CD14-positive monocyte (primary cell): ENCODE results near the gene CALCOCO2. TPM values are rescaled to one million over a fixed set of nuclear protein-coding genes. Genes with fewer than 3 reads are reported as not detected.

Source experiments
- DNase-seq, 3 donors: peaks; one replicate each; pipeline ENCODE4 v3.0.0-alpha.2; 2011 to 2022
- H2AFZ ChIP-seq: 2 replicates; pipeline ENCODE4 v1.6.0; 2012; ENCODE audit warnings: mild to moderate bottlenecking, low read depth, low read length, inconsistent platforms; ENCODE audit not compliant: insufficient read depth, poor library complexity, severe bottlenecking
- H3K27ac ChIP-seq, 2 donors: 1 replicate in 1 of 2; 2 replicates in 1 of 2; pipeline ENCODE4 v1.5.1; 2012 to 2013; ENCODE audit warnings: low read length in 2 of 2, control low read depth in 1 of 2, inconsistent platforms in 1 of 2, low read depth in 1 of 2, mild to moderate bottlenecking in 1 of 2
- H3K27me3 ChIP-seq, 2 donors: one replicate each; pipeline versions ENCODE4 v1.6.0 to v1.6.1; 2011 to 2013; ENCODE audit warnings: low read length in 2 of 2; ENCODE audit not compliant: control insufficient read depth in 2 of 2, insufficient read depth in 2 of 2
- H3K36me3 ChIP-seq, 2 donors: replicated peaks in 1 of 2; 1 replicate in 1 of 2; 2 replicates in 1 of 2; pipeline versions ENCODE4 v1.5.1 to v1.6.1; 2012 to 2013; ENCODE audit warnings: low read length in 2 of 2, control low read depth in 1 of 2, inconsistent platforms in 1 of 2, mild to moderate bottlenecking in 1 of 2; ENCODE audit not compliant: insufficient read depth in 2 of 2, control insufficient read depth in 1 of 2
- H3K4me1 ChIP-seq, 2 donors: 1 replicate in 1 of 2; 2 replicates in 1 of 2; pipeline versions ENCODE4 v1.5.1 to v1.6.1; 2012 to 2013; ENCODE audit warnings: low read length in 2 of 2, control low read depth in 1 of 2, inconsistent platforms in 1 of 2, mild to moderate bottlenecking in 1 of 2, moderate library complexity in 1 of 2; ENCODE audit not compliant: insufficient read depth in 2 of 2, control insufficient read depth in 1 of 2
- H3K4me2 ChIP-seq: replicated peaks from 2 replicates; pipeline ENCODE3; 2012; ENCODE audit warnings: low read length, moderate library complexity, mild to moderate bottlenecking; ENCODE audit not compliant: poor library complexity, severe bottlenecking; ENCODE audit errors: extremely low read depth
- H3K4me3 ChIP-seq, 3 experiments: fragments of 200-600 bp in 1 of 3; sonication (generic) in 1 of 3; replicated peaks in 1 of 3; 1 replicate in 2 of 3; 2 replicates in 1 of 3; pipeline ENCODE4 v1.5.1; 2011 to 2013; ENCODE audit warnings: low read length in 3 of 3, mild to moderate bottlenecking in 3 of 3, control low read depth in 2 of 3, low read depth in 2 of 3, inconsistent platforms in 1 of 3, moderate library complexity in 1 of 3
- H3K79me2 ChIP-seq: 2 replicates; pipeline ENCODE4 v1.6.0; 2012; ENCODE audit warnings: mild to moderate bottlenecking, control low read depth, inconsistent platforms, low read length, moderate library complexity; ENCODE audit not compliant: insufficient read depth
- H3K9ac ChIP-seq: 2 replicates; pipeline ENCODE4 v1.6.0; 2017; ENCODE audit warnings: low read length, mild to moderate bottlenecking; ENCODE audit not compliant: insufficient read depth, poor library complexity, severe bottlenecking
- H3K9me3 ChIP-seq, 2 donors: replicated peaks in 1 of 2; 1 replicate in 1 of 2; 2 replicates in 1 of 2; pipeline versions ENCODE4 v1.5.1 to v1.6.1; 2012 to 2013; ENCODE audit warnings: low read length in 2 of 2, control low read depth in 1 of 2; ENCODE audit not compliant: control insufficient read depth in 1 of 2, insufficient read depth in 1 of 2
- H4K20me1 ChIP-seq: 2 replicates; pipeline ENCODE4 v1.6.0; 2012; ENCODE audit warnings: mild to moderate bottlenecking, low read length, control low read depth, moderate library complexity; ENCODE audit not compliant: insufficient read depth
- H3K27ac Mint-ChIP-seq, 7 donors: one replicate each; pipeline ENCODE4 v1.8.0; 2020; ENCODE audit warnings: mild to moderate bottlenecking in 7 of 7, mixed read lengths in 7 of 7, moderate library complexity in 6 of 7, inconsistent platforms in 2 of 7
- H3K27me3 Mint-ChIP-seq, 3 donors: one replicate each; pipeline ENCODE4 v1.8.0; 2021 to 2022; ENCODE audit warnings: low read depth in 3 of 3, mild to moderate bottlenecking in 3 of 3, mixed read lengths in 3 of 3, moderate library complexity in 3 of 3, inconsistent platforms in 1 of 3
- H3K36me3 Mint-ChIP-seq, 2 donors: one replicate each; pipeline ENCODE4 v1.8.0; 2020; ENCODE audit warnings: mixed read lengths in 2 of 2, inconsistent platforms in 1 of 2, mild to moderate bottlenecking in 1 of 2
- H3K4me1 Mint-ChIP-seq: one replicate; pipeline ENCODE4 v1.8.0; 2020; ENCODE audit warnings: mild to moderate bottlenecking, mixed read lengths
- H3K4me3 Mint-ChIP-seq, 2 donors: one replicate each; pipeline ENCODE4 v1.8.0; 2020; ENCODE audit warnings: mild to moderate bottlenecking in 2 of 2, mixed read lengths in 2 of 2, moderate library complexity in 1 of 2
- H3K9me3 Mint-ChIP-seq, 7 donors: one replicate each; pipeline ENCODE4 v1.8.0; 2020 to 2022; ENCODE audit warnings: mixed read lengths in 7 of 7, mild to moderate bottlenecking in 6 of 7, moderate library complexity in 6 of 7, inconsistent platforms in 2 of 7
- CTCF ChIP-seq: fragments of 200-600 bp; IDR thresholded peaks from one replicate; pipeline ENCODE4 v1.8.0; 2022; ENCODE audit warnings: antibody characterized with exemption, mild to moderate bottlenecking
- WGBS: methylation state at CpG from one replicate; pipeline ENCODE4 v1.1.5; 2013; ENCODE audit warnings: missing lambda C conversion rate; ENCODE audit not compliant: insufficient coverage; 5-methylcytosine and 5-hydroxymethylcytosine counted together
- intact Hi-C, 2 donors: fragments of 100-400 bp; cut with micrococcal nuclease; formaldehyde crosslinking; loops; one replicate each; pipeline versions ENCODE4 v1.15.0 to v1.15.1; 2023
- polyA plus RNA-seq, 3 donors: library from polyadenylated mRNA; depleted of rRNA in 1 of 3; unstranded in 2 of 3; stranded (reverse) in 1 of 3; fragments of 300-500 nt in 2 of 3; fragments of >200 nt in 1 of 3; fragmentation: Illumina TruSeq in 2 of 3; gene quantifications; 1 replicate in 2 of 3; 2 replicates in 1 of 3; pipeline ENCODE4 v1.2.3, GENCODE V29; 2012 to 2021

CALCOCO2 gene
- polyA plus RNA-seq, 3 donors: 87.5 to 280 (median 214) TPM

- no peak overlapping the region for H3K4me3 Mint-ChIP-seq
- Histone ChIP-seq H3K4me3 (no peak overlapping the region), H3K9me3 (no peaks in the 10 kb centered on the region), H3K79me2 (peaks cover 18% of the 10 kb centered on the region), H3K27me3 (no peaks in the 10 kb centered on the region), H2AFZ (no peak overlapping the region), H3K36me3 (peaks cover 17 to 41% of the 10 kb centered on the region in 2 donors), H3K4me1 (peaks cover 17 to 25% of the 10 kb centered on the region in 2 donors), H3K27ac (no peak overlapping the region), H4K20me1 (no peaks in the 10 kb centered on the region), H3K9ac (no peak overlapping the region), H3K4me2 (no peak overlapping the region)
- H3K27ac Mint-ChIP-seq: peak overlapping the region in 1 of 7 donors; percentile 12
- DNase-seq: no peak
- no peak for TF ChIP-seq CTCF
- 93% methylated on average over 2 of the region's 3 CpGs for WGBS
- peaks cover 0 to 2% (median 0%) of the 10 kb centered on the region in 7 donors for H3K9me3 Mint-ChIP-seq
- H3K36me3 Mint-ChIP-seq: peaks cover 19 to 32% of the 10 kb centered on the region in 2 donors
- H3K27me3 Mint-ChIP-seq: peaks cover 0 to 4% (median 1%) of the 10 kb centered on the region in 3 donors
- intact Hi-C loops: loop anchor here in 1 of 2 donors (5.0 kb wide), 1 partner anchor 63 kb away; the partner anchor contains the start of gene CALCOCO2
- H3K4me1 Mint-ChIP-seq: peaks cover 20% of the 10 kb centered on the region
Observed at GRCh38 chr17:48894886-48895285, 64.1 kb downstream of the CALCOCO2 start.

GRCh38 chr17:48901241-48901640 lies 70.4 kb downstream of the CALCOCO2 start:
- no peak overlapping the region for H3K4me2 ChIP-seq
- H4K20me1 ChIP-seq: no peaks in the 10 kb centered on the region
- H3K36me3 ChIP-seq: peaks cover 8 to 23% of the 10 kb centered on the region in 2 donors
- H2AFZ ChIP-seq: no peak overlapping the region
- H3K27ac Mint-ChIP-seq: no peak overlapping the region
- no peak overlapping the region for H3K4me3 ChIP-seq
- no peak overlapping the region for H3K27ac ChIP-seq
- 89% methylated on average over 1 of the region's 1 CpG for WGBS
- no peak for DNase-seq
- H3K27me3 Mint-ChIP-seq: peaks cover 1 to 5% (median 3%) of the 10 kb centered on the region in 3 donors
- no peak for TF ChIP-seq CTCF
- no peak overlapping the region for H3K9ac ChIP-seq
- H3K36me3 Mint-ChIP-seq: peaks cover 4 to 18% of the 10 kb centered on the region in 2 donors
- no peaks in the 10 kb centered on the region for H3K9me3 ChIP-seq
- no peaks in the 10 kb centered on the region for H3K27me3 ChIP-seq
- H3K4me1 ChIP-seq: no peaks in the 10 kb centered on the region
- H3K4me3 Mint-ChIP-seq: no peak overlapping the region
- no peaks in the 10 kb centered on the region for H3K79me2 ChIP-seq
- H3K4me1 Mint-ChIP-seq: no peaks in the 10 kb centered on the region
- intact Hi-C loops: no loop called here
- H3K9me3 Mint-ChIP-seq: no peaks in the 10 kb centered on the region
